Prostate gland (tissue), 2 donors: ENCODE data around the gene PLEKHG2.

Source experiments
- POLR2AphosphoS5 ChIP-seq: sonication (generic); formaldehyde crosslinking; IDR thresholded peaks from one replicate; pipeline ENCODE4 v1.6.1; 2017; ENCODE audit warnings: antibody characterized with exemption
- TF ChIP-seq, protein P1 (sequence below), 4 experiments: fragments of 200-600 bp in 2 of 4; fragments of 450-650 bp in 2 of 4; sonication (generic) in 2 of 4; IDR thresholded peaks; 1 replicate in 3 of 4; 2 replicates in 1 of 4; pipeline ENCODE4 v1.5.1; 2016 to 2019; ENCODE audit warnings: antibody characterized with exemption in 4 of 4, mild to moderate bottlenecking in 2 of 4, moderate library complexity in 2 of 4

DNA sequence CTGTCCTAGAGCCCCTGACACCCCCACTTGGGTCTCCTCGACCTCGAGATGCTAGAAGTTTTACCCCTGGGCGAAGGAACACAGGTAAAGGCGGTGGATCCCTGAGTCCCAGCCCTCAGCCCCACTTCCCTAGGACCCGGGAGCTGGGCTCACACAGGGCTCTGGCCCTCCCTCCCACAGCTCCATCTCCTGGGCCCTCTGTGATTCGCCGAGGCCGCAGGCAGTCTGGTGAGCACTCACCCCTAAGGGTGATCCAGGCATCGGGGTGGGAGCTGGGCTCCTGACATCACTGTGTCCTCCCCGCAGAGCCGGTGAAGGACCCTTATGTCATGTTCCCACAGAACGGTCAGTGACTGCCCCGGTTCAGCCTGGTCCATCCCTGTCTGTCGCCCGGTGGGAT, 8.3 kb downstream of the PLEKHG2 start:
- TF ChIP-seq, protein P1, sequence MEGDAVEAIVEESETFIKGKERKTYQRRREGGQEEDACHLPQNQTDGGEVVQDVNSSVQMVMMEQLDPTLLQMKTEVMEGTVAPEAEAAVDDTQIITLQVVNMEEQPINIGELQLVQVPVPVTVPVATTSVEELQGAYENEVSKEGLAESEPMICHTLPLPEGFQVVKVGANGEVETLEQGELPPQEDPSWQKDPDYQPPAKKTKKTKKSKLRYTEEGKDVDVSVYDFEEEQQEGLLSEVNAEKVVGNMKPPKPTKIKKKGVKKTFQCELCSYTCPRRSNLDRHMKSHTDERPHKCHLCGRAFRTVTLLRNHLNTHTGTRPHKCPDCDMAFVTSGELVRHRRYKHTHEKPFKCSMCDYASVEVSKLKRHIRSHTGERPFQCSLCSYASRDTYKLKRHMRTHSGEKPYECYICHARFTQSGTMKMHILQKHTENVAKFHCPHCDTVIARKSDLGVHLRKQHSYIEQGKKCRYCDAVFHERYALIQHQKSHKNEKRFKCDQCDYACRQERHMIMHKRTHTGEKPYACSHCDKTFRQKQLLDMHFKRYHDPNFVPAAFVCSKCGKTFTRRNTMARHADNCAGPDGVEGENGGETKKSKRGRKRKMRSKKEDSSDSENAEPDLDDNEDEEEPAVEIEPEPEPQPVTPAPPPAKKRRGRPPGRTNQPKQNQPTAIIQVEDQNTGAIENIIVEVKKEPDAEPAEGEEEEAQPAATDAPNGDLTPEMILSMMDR (IDR thresholded peaks at IDR 0.05): no peak
- TF ChIP-seq POLR2AphosphoS5: no peak
